GM19438 (cell line): Measurements from ENCODE around the gene KAZN.

Source experiments
- ATAC-seq: cut with Tn5 transposase; IDR thresholded peaks from one replicate; pipeline ENCODE4 v1.9.1; 2021; ENCODE audit warnings: low read depth; ENCODE audit not compliant: unreplicated experiment

KAZN gene

GRCh38 chr1:14812189-14812588 is 213.7 kb downstream of the KAZN start:
- ATAC-seq: no peak

GRCh38 chr1:14815175-14815877 is 216.8 kb downstream of the KAZN start:
- ATAC-seq: no peak

GRCh38 chr1:14817223-14818170 is 219.0 kb downstream of the KAZN start:
- ATAC-seq: no peak

- no peak for ATAC-seq
These were observed 222.0 kb downstream of the KAZN start for GRCh38 chr1:14820295-14821085.

- no peak for ATAC-seq
These were observed 224.0 kb downstream of the KAZN start for GRCh38 chr1:14822493-14822892.

- ATAC-seq: no peak
These were observed 224.5 kb downstream of the KAZN start for GRCh38 chr1:14822996-14823395.

GRCh38 chr1:14824314-14824915 is 225.9 kb downstream of the KAZN start:
- no peak for ATAC-seq

- ATAC-seq: no peak
These were observed 226.9 kb downstream of the KAZN start for GRCh38 chr1:14825396-14825795.

GRCh38 chr1:14826172-14826636 is 227.7 kb downstream of the KAZN start:
- ATAC-seq: no peak

GRCh38 chr1:14826731-14827326 is 228.3 kb downstream of the KAZN start:
- ATAC-seq: no peak

- ATAC-seq: no peak
These were observed 229.4 kb downstream of the KAZN start for GRCh38 chr1:14827870-14828269.

GRCh38 chr1:14828665-14829064 is 230.2 kb downstream of the KAZN start:
- no peak for ATAC-seq

- no peak for ATAC-seq
These were observed 237.2 kb downstream of the KAZN start for GRCh38 chr1:14835725-14836124.

GRCh38 chr1:14836426-14837140 is 238.1 kb downstream of the KAZN start:
- ATAC-seq: no peak

- ATAC-seq: no peak
These were observed 241.9 kb downstream of the KAZN start for GRCh38 chr1:14840374-14840773.

- ATAC-seq: no peak
These were observed 243.0 kb downstream of the KAZN start for GRCh38 chr1:14841456-14841855.

- no peak for ATAC-seq
These were observed 243.5 kb downstream of the KAZN start for GRCh38 chr1:14841951-14842350.

GRCh38 chr1:14842361-14842760 is 243.9 kb downstream of the KAZN start:
- no peak for ATAC-seq

- ATAC-seq: no peak
These were observed 244.4 kb downstream of the KAZN start for GRCh38 chr1:14842891-14843290.
